Measurements from ENCODE around the gene ACVR2A. TPM values are rescaled to one million over a fixed set of nuclear protein-coding genes. Genes with fewer than 3 reads are reported as not detected.

ACVR2A gene
- total RNA-seq, 1 experiment from 2014 or later, result 8.2 TPM

- no peak for DNase-seq (ENCODE audit: low read depth, low spot score)
- in situ Hi-C loops (cut with HindIII; ENCODE audit: low pct_unique_long_range_greater_than_20kb, low sequenced_read_pairs), result no loop called here
- TF ChIP-seq SIN3A (IDR thresholded peaks at IDR 0.05; ENCODE audit: borderline replicate concordance, insufficient read depth, low read depth, low read length) (no peak), POLR2AphosphoS5 (IDR thresholded peaks at IDR 0.05; ENCODE audit: low read depth, low read length) (no peak), REST (IDR thresholded peaks at IDR 0.05; ENCODE audit: insufficient read depth in 1 of 2, low read depth in 2 of 2, low read length in 1 of 2) (no peak), CTCF (IDR thresholded peaks at IDR 0.05) (no peak), TCF7L2 (IDR thresholded peaks at IDR 0.05; ENCODE audit: low read depth, low read length) (no peak)
- H3K4me3 ChIP-seq (ENCODE audit: low read depth in 2 of 2, low read length in 2 of 2), result no peak overlapping the region
- BruUV-seq (replicated peaks), result no TSS peak
- intact Hi-C loops (cut with micrococcal nuclease; ENCODE audit: unreplicated experiment), result no loop called here
- ChIA-PET CTCF (no interaction called here), POLR2A (no interaction called here)
- no peak for ATAC-seq
- no peak overlapping the region for H3K27ac ChIP-seq (ENCODE audit: low read length)
- no peaks in the 10 kb centered on the region for H3K9me3 ChIP-seq (ENCODE audit: control insufficient read depth, insufficient read depth, low read depth, low read length)
- no peaks in the 10 kb centered on the region for H3K27me3 ChIP-seq (ENCODE audit: control insufficient read depth, insufficient read depth, low read length)
- H3K4me1 ChIP-seq (ENCODE audit: control insufficient read depth, insufficient read depth, low read length), result no peaks in the 10 kb centered on the region
- H3K36me3 ChIP-seq (ENCODE audit: control insufficient read depth, insufficient read depth, low read length), result no peaks in the 10 kb centered on the region
These were observed 15.2 kb downstream of the ACVR2A start for GRCh38 chr2:147860009-147860408.

- CTCF ChIA-PET, result no interaction called here
- H3K9me3 ChIP-seq (ENCODE audit: control insufficient read depth, insufficient read depth, low read depth, low read length), result no peaks in the 10 kb centered on the region
- ATAC-seq (no peak), DNase-seq (ENCODE audit: low read depth, low spot score) (no peak)
- H3K27ac ChIP-seq (ENCODE audit: low read length), result no peak overlapping the region
- H3K4me1 ChIP-seq (ENCODE audit: control insufficient read depth, insufficient read depth, low read length), result no peaks in the 10 kb centered on the region
- no peaks in the 10 kb centered on the region for H3K36me3 ChIP-seq (ENCODE audit: control insufficient read depth, insufficient read depth, low read length)
- TF ChIP-seq SIN3A (IDR thresholded peaks at IDR 0.05; ENCODE audit: borderline replicate concordance, insufficient read depth, low read depth, low read length) (no peak), POLR2AphosphoS5 (IDR thresholded peaks at IDR 0.05; ENCODE audit: low read depth, low read length) (no peak), REST (IDR thresholded peaks at IDR 0.05; ENCODE audit: insufficient read depth in 1 of 2, low read depth in 2 of 2, low read length in 1 of 2) (no peak), CTCF (IDR thresholded peaks at IDR 0.05) (no peak), TCF7L2 (IDR thresholded peaks at IDR 0.05; ENCODE audit: low read depth, low read length) (no peak)
- BruUV-seq (replicated peaks), result no TSS peak
- H3K27me3 ChIP-seq (ENCODE audit: control insufficient read depth, insufficient read depth, low read length), result no peaks in the 10 kb centered on the region
- no peak overlapping the region for H3K4me3 ChIP-seq (ENCODE audit: low read depth in 2 of 2, low read length in 2 of 2)
- intact Hi-C loops (cut with micrococcal nuclease; ENCODE audit: unreplicated experiment), result no loop called here
- POLR2A ChIA-PET, result no interaction called here
- in situ Hi-C loops (cut with HindIII; ENCODE audit: low pct_unique_long_range_greater_than_20kb, low sequenced_read_pairs), result no loop called here
These were observed 18.2 kb downstream of the ACVR2A start for GRCh38 chr2:147862859-147863516.
